ENCODE results near the gene IRS2.

DNA sequence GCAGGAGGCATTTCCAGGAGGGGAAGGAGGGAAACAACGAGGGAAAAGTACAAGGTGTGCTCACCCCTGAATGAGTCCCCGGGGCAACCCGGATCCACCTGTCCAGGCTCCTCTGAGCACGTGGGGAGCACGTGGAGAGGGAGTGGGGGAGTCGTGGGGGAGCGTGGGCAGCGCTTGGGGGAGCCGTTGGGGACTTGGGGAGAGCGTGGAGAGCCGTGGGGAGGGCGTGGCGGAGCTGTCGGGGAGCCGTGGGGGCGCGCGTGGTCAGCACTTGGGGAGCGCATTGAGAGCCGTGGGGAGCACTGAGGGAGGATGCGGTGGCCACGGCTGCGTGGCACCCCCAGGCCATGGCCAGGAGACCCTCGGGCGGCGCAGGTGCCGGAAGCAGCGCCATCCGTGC is 52.8 kb downstream of the IRS2 start:
- TF ChIP-seq, protein P1, sequence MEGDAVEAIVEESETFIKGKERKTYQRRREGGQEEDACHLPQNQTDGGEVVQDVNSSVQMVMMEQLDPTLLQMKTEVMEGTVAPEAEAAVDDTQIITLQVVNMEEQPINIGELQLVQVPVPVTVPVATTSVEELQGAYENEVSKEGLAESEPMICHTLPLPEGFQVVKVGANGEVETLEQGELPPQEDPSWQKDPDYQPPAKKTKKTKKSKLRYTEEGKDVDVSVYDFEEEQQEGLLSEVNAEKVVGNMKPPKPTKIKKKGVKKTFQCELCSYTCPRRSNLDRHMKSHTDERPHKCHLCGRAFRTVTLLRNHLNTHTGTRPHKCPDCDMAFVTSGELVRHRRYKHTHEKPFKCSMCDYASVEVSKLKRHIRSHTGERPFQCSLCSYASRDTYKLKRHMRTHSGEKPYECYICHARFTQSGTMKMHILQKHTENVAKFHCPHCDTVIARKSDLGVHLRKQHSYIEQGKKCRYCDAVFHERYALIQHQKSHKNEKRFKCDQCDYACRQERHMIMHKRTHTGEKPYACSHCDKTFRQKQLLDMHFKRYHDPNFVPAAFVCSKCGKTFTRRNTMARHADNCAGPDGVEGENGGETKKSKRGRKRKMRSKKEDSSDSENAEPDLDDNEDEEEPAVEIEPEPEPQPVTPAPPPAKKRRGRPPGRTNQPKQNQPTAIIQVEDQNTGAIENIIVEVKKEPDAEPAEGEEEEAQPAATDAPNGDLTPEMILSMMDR (IDR thresholded peaks at IDR 0.05) = no peak
- TF ChIP-seq POLR2AphosphoS5 (IDR thresholded peaks at IDR 0.05; ENCODE audit: low read depth, low read length) (no peak), SIN3A (IDR thresholded peaks at IDR 0.05; ENCODE audit: borderline replicate concordance, insufficient read depth, low read depth, low read length) (no peak), TCF7L2 (IDR thresholded peaks at IDR 0.05; ENCODE audit: low read depth, low read length) (no peak)
- TF ChIP-seq, protein P2, sequence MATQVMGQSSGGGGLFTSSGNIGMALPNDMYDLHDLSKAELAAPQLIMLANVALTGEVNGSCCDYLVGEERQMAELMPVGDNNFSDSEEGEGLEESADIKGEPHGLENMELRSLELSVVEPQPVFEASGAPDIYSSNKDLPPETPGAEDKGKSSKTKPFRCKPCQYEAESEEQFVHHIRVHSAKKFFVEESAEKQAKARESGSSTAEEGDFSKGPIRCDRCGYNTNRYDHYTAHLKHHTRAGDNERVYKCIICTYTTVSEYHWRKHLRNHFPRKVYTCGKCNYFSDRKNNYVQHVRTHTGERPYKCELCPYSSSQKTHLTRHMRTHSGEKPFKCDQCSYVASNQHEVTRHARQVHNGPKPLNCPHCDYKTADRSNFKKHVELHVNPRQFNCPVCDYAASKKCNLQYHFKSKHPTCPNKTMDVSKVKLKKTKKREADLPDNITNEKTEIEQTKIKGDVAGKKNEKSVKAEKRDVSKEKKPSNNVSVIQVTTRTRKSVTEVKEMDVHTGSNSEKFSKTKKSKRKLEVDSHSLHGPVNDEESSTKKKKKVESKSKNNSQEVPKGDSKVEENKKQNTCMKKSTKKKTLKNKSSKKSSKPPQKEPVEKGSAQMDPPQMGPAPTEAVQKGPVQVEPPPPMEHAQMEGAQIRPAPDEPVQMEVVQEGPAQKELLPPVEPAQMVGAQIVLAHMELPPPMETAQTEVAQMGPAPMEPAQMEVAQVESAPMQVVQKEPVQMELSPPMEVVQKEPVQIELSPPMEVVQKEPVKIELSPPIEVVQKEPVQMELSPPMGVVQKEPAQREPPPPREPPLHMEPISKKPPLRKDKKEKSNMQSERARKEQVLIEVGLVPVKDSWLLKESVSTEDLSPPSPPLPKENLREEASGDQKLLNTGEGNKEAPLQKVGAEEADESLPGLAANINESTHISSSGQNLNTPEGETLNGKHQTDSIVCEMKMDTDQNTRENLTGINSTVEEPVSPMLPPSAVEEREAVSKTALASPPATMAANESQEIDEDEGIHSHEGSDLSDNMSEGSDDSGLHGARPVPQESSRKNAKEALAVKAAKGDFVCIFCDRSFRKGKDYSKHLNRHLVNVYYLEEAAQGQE (IDR thresholded peaks at IDR 0.05; ENCODE audit: insufficient read depth in 1 of 2, low read depth in 2 of 2, low read length in 1 of 2) = no peak
